Neuronal stem cell (in vitro differentiated cells): ENCODE results near the gene PDE9A.

Experiments used
- DNase-seq: peaks from one replicate; pipeline ENCODE4 v3.0.0-alpha.2; 2013; ENCODE audit warnings: low spot score
- H2AFZ ChIP-seq: one replicate; pipeline ENCODE4 v1.6.1; 2013; ENCODE audit warnings: mild to moderate bottlenecking, low read length, inconsistent platforms
- H2AK5ac ChIP-seq: 2 replicates; pipeline ENCODE4 v1.6.1; 2013; ENCODE audit warnings: low read depth, mild to moderate bottlenecking, inconsistent platforms, low read length, moderate library complexity, mixed read lengths
- H2BK120ac ChIP-seq: 2 replicates; pipeline ENCODE4 v1.6.1; 2013; ENCODE audit warnings: low read depth, mild to moderate bottlenecking, inconsistent platforms, low read length, moderate library complexity, mixed read lengths
- H2BK12ac ChIP-seq: one replicate; pipeline ENCODE4 v1.6.1; 2013; ENCODE audit warnings: low read length, inconsistent platforms
- H2BK15ac ChIP-seq: 2 replicates; pipeline ENCODE4 v1.6.1; 2013; ENCODE audit warnings: mild to moderate bottlenecking, low read length, inconsistent platforms, mixed read lengths
- H2BK5ac ChIP-seq: one replicate; pipeline ENCODE4 v1.6.1; 2013; ENCODE audit warnings: inconsistent platforms, mild to moderate bottlenecking, low read length, moderate library complexity
- H3K14ac ChIP-seq: one replicate; pipeline ENCODE4 v1.6.1; 2013; ENCODE audit warnings: low read length, inconsistent platforms
- H3K18ac ChIP-seq: 2 replicates; pipeline ENCODE4 v1.6.1; 2013; ENCODE audit warnings: low read length, inconsistent platforms
- H3K23ac ChIP-seq: 2 replicates; pipeline ENCODE4 v1.6.1; 2013; ENCODE audit warnings: low read depth, mild to moderate bottlenecking, mixed read lengths, low read length, inconsistent platforms; ENCODE audit not compliant: poor library complexity
- H3K27ac ChIP-seq: replicated peaks from 3 replicates; pipeline ENCODE4 v1.5.1; 2013; ENCODE audit warnings: low read length, inconsistent platforms
- H3K27me3 ChIP-seq, 3 experiments: 2 replicates each; pipeline ENCODE4 v1.6.1; 2013; ENCODE audit warnings: low read length in 3 of 3, mild to moderate bottlenecking in 2 of 3, inconsistent platforms in 1 of 3, low read depth in 1 of 3, mixed read lengths in 1 of 3, moderate library complexity in 1 of 3; ENCODE audit not compliant: control insufficient read depth in 3 of 3, insufficient read depth in 3 of 3
- H3K36me3 ChIP-seq, 2 donors: replicated peaks in 1 of 2; 2 replicates each; pipeline ENCODE4 v1.6.1; 2013; ENCODE audit warnings: low read length in 2 of 2; ENCODE audit not compliant: control insufficient read depth in 2 of 2, insufficient read depth in 2 of 2
- H3K4ac ChIP-seq: 2 replicates; pipeline ENCODE4 v1.6.1; 2013; ENCODE audit warnings: inconsistent platforms, mild to moderate bottlenecking, low read length, moderate library complexity
- H3K4me1 ChIP-seq, 2 donors: 1 replicate in 1 of 2; 2 replicates in 1 of 2; pipeline ENCODE4 v1.6.1; 2013; ENCODE audit warnings: low read length in 2 of 2, low read depth in 1 of 2; ENCODE audit not compliant: control insufficient read depth in 2 of 2, insufficient read depth in 1 of 2
- H3K4me2 ChIP-seq: one replicate; pipeline ENCODE4 v1.6.1; 2013; ENCODE audit warnings: mild to moderate bottlenecking, low read length, inconsistent platforms; ENCODE audit not compliant: insufficient read depth, poor library complexity, severe bottlenecking
- H3K4me3 ChIP-seq, 2 donors: 2 replicates each; pipeline ENCODE4 v1.5.1; 2013; ENCODE audit warnings: low read length in 2 of 2, mild to moderate bottlenecking in 2 of 2, inconsistent platforms in 1 of 2, moderate library complexity in 1 of 2
- H3K79me1 ChIP-seq: one replicate; pipeline ENCODE4 v1.6.1; 2013; ENCODE audit warnings: low read depth, mild to moderate bottlenecking, inconsistent platforms, low read length, moderate library complexity
- H3K9ac ChIP-seq: one replicate; pipeline ENCODE4 v1.6.1; 2013; ENCODE audit warnings: mild to moderate bottlenecking, low read depth, low read length, inconsistent platforms; ENCODE audit not compliant: poor library complexity
- H3K9me3 ChIP-seq, 2 donors: replicated peaks in 1 of 2; 2 replicates each; pipeline versions ENCODE3 to v1.6.1; 2013; ENCODE audit warnings: low read length in 2 of 2, mild to moderate bottlenecking in 2 of 2, inconsistent platforms in 1 of 2, low read depth in 1 of 2, mixed read lengths in 1 of 2, moderate library complexity in 1 of 2; ENCODE audit not compliant: control insufficient read depth in 2 of 2, insufficient read depth in 1 of 2
- H4K8ac ChIP-seq: one replicate; pipeline ENCODE4 v1.6.1; 2013; ENCODE audit warnings: low read depth, mild to moderate bottlenecking, inconsistent platforms, low read length, moderate library complexity
- H4K91ac ChIP-seq: one replicate; pipeline ENCODE4 v1.6.1; 2013; ENCODE audit warnings: low read length, low read depth, mild to moderate bottlenecking, inconsistent platforms; ENCODE audit not compliant: poor library complexity
- WGBS, 2 donors: extraction: QIAGEN DNeasy Blood & Tissue Kit; methylation state at CpG; one replicate each; pipeline ENCODE4 v1.1.7; 2013; ENCODE audit warnings: missing lambda C conversion rate in 2 of 2, mixed read lengths in 1 of 2; ENCODE audit not compliant: insufficient read length in 2 of 2, insufficient replicate concordance in 1 of 2; ENCODE audit errors: extremely low coverage in 2 of 2; 5-methylcytosine and 5-hydroxymethylcytosine counted together

Gene PDE9A

DNA sequence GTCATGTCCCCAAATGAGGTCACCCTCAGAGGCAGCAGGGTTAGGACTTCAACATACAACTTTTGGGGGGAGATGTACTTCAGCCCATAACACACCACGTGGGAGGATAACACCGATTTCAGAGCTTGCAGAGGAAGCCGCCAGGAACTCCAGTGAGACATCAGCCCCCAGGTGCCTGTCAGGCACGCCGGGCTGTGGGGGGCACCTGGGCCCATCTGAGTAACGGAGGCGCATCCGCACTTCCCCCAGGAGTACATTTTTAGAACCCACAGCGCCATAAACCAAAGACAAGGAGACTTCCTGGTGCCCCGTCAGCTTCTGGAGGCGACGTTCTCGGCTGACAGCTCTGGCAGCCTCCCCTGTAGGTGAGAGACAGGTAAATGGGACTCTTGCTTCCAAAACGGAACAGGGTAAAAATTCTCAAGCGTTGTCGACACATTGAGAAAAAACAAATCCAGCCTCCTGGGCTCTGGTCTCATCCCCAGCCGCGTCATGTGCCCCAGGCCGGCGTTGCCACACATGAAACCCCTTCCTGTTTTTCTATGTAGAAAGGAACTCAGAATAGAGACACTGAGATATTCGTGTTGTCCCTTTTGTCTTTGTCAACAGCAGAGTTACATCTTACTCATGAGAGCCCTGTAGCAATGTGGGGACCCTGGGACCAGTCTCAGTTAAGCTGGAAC, 93.3 kb downstream of the PDE9A start:
- Histone ChIP-seq H3K36me3 (peaks cover 7 to 32% of the 10 kb centered on the region in 2 donors), H3K4me2 (no peak overlapping the region), H2BK15ac (no peak overlapping the region), H3K4me1 (peaks cover 14 to 18% of the 10 kb centered on the region in 2 donors), H4K91ac (no peak overlapping the region), H3K23ac (no peak overlapping the region), H3K4me3 (no peak overlapping the region), H2BK12ac (no peak overlapping the region), H2BK5ac (no peak overlapping the region), H3K27me3 (no peaks in the 10 kb centered on the region), H3K14ac (no peak overlapping the region), H3K4ac (no peak overlapping the region), H4K8ac (no peak overlapping the region), H3K79me1 (no peaks in the 10 kb centered on the region), H2AK5ac (no peak overlapping the region), H2AFZ (peak overlapping the region; percentile 47), H2BK120ac (no peak overlapping the region), H3K27ac (no peak overlapping the region), H3K18ac (no peak overlapping the region), H3K9ac (no peak overlapping the region), H3K9me3 (no peaks in the 10 kb centered on the region)
- no CpG with 5 or more reads among the region's 21 CpGs for WGBS, 2 donors
- no peak for DNase-seq

DNA sequence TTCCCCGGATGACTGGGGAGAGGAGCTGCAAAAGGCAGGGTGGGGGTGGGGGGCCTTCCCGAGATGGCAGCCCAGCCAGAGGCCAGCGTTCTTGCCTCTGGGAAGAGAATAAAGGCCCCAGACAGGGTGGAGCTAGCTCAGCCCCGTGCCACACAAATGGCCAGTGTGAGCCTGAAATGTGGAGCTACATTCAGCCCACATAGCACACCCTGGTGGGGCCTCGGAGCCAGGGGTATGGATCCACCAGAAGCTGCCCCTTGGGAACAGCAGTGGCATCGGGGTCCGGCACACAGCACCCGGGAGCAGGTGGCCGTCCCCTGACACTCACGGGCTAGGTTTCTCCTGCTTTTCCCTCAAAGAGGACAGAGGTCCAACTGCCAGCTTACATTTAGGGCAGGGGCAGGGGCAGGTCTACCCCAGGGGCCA, 93.9 kb downstream of the PDE9A start:
- Histone ChIP-seq H4K8ac (no peak overlapping the region), H4K91ac (no peak overlapping the region), H2BK120ac (no peak overlapping the region), H3K9me3 (no peaks in the 10 kb centered on the region), H3K27me3 (no peaks in the 10 kb centered on the region), H3K4me1 (peaks cover 14 to 18% of the 10 kb centered on the region in 2 donors), H2BK15ac (no peak overlapping the region), H3K27ac (no peak overlapping the region), H3K4me2 (no peak overlapping the region), H3K4ac (no peak overlapping the region), H3K9ac (peak overlapping the region; percentile 33), H3K79me1 (no peaks in the 10 kb centered on the region), H3K18ac (peak overlapping the region; percentile 0), H2BK12ac (no peak overlapping the region), H3K36me3 (peaks cover 7 to 32% of the 10 kb centered on the region in 2 donors), H3K4me3 (no peak overlapping the region), H3K14ac (no peak overlapping the region), H2AK5ac (no peak overlapping the region), H2BK5ac (no peak overlapping the region), H2AFZ (peak overlapping the region; percentile 47), H3K23ac (no peak overlapping the region)
- WGBS, 2 donors = no CpG with 5 or more reads among the region's 10 CpGs
- peak; percentile 17 for DNase-seq

DNA sequence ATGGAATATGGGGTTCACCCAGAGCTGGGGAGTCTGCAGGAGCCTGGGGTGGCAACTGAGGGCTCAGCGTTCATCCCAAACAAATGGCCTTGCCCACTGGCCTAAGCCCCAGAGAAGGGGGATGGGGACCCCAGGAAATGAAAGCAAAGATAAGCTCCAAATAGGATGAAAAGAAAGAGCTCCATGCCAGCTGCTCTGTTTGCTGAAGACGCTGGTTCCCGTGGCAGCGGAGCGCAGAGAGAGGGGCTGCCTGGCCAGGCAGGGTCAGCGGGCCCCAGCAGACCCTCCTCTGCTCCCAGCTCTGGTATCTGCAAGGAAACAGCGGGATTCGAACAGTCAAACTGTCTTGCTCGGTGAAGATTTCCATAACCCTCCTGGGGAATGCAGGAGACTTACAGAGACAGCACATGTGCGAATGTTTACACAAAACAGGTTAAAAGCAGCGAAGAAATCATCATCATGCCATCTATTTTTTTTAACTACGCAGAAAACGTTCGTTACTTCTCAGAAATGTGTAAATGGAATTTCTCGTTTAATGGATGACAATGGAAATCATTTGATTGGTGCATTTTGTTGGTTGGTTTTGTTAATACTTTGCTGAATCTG, 94.4 kb downstream of the PDE9A start:
- H3K9ac ChIP-seq = peak overlapping the region; percentile 33
- H2AFZ ChIP-seq = no peak overlapping the region
- H3K14ac ChIP-seq = no peak overlapping the region
- no peak for DNase-seq
- H3K36me3 ChIP-seq = peaks cover 7 to 32% of the 10 kb centered on the region in 2 donors
- H2BK12ac ChIP-seq = no peak overlapping the region
- H2BK15ac ChIP-seq = no peak overlapping the region
- no peak overlapping the region for H3K4me2 ChIP-seq
- no peak overlapping the region for H4K91ac ChIP-seq
- WGBS, 2 donors = no CpG with 5 or more reads among the region's 15 CpGs
- no peak overlapping the region for H2BK5ac ChIP-seq
- no peak overlapping the region for H3K27ac ChIP-seq
- no peaks in the 10 kb centered on the region for H3K79me1 ChIP-seq
- H3K27me3 ChIP-seq = no peaks in the 10 kb centered on the region
- peak overlapping the region; percentile 0 for H3K18ac ChIP-seq
- no peaks in the 10 kb centered on the region for H3K9me3 ChIP-seq
- H2BK120ac ChIP-seq = no peak overlapping the region
- no peak overlapping the region for H2AK5ac ChIP-seq
- H3K4ac ChIP-seq = no peak overlapping the region
- no peak overlapping the region for H4K8ac ChIP-seq
- peaks cover 14 to 18% of the 10 kb centered on the region in 2 donors for H3K4me1 ChIP-seq
- H3K23ac ChIP-seq = no peak overlapping the region
- H3K4me3 ChIP-seq = no peak overlapping the region

DNA sequence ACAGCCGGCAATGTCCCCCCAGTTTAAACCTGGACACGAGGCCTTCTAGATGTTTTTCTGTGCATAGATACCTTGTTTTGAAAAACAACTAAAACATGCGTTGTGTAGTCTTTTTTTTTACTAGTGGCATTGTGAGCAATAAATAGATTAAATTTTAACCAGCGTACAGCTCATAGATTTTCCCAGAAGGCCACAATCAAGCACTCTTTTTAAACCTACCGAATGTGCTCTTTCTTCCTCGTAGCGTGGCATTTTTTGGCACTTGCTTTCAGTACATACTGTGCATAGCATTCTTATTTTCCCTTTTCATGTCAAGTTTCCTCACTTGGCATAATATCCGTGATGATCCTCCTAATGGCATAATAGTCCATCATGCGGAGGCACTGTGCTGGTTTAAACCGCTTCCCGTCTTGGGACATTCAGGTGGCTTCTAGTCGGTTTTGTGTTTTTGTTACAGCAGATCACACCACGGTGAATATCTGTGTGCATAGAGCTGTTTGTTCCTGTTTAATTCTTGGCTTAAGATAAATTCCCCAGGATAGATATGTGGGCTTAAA, 95.3 kb downstream of the PDE9A start:
- DNase-seq = no peak

More for the DNA sequence above, 95.3 kb downstream of the PDE9A start:
- Histone ChIP-seq H3K23ac (no peak overlapping the region), H3K79me1 (no peaks in the 10 kb centered on the region), H3K4me3 (no peak overlapping the region), H3K14ac (no peak overlapping the region), H3K18ac (no peak overlapping the region), H2AK5ac (no peak overlapping the region), H2BK120ac (no peak overlapping the region), H2BK12ac (no peak overlapping the region), H2BK15ac (no peak overlapping the region), H3K27me3 (no peaks in the 10 kb centered on the region), H3K36me3 (peaks cover 8 to 32% of the 10 kb centered on the region in 2 donors), H4K8ac (no peak overlapping the region), H3K9me3 (no peaks in the 10 kb centered on the region), H2AFZ (no peak overlapping the region), H3K4ac (no peak overlapping the region), H3K4me1 (peaks cover 14 to 18% of the 10 kb centered on the region in 2 donors), H2BK5ac (no peak overlapping the region), H3K27ac (no peak overlapping the region), H3K9ac (no peak overlapping the region), H3K4me2 (no peak overlapping the region), H4K91ac (no peak overlapping the region)
- no CpG with 5 or more reads among the region's 13 CpGs for WGBS, 2 donors
